Measurements from ENCODE around the gene CDKAL1.

GRCh38 chr6:20851795-20852194 lies 317.5 kb downstream of the CDKAL1 start:
- TF ChIP-seq, protein P1, sequence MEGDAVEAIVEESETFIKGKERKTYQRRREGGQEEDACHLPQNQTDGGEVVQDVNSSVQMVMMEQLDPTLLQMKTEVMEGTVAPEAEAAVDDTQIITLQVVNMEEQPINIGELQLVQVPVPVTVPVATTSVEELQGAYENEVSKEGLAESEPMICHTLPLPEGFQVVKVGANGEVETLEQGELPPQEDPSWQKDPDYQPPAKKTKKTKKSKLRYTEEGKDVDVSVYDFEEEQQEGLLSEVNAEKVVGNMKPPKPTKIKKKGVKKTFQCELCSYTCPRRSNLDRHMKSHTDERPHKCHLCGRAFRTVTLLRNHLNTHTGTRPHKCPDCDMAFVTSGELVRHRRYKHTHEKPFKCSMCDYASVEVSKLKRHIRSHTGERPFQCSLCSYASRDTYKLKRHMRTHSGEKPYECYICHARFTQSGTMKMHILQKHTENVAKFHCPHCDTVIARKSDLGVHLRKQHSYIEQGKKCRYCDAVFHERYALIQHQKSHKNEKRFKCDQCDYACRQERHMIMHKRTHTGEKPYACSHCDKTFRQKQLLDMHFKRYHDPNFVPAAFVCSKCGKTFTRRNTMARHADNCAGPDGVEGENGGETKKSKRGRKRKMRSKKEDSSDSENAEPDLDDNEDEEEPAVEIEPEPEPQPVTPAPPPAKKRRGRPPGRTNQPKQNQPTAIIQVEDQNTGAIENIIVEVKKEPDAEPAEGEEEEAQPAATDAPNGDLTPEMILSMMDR (IDR thresholded peaks at IDR 0.05; ENCODE audit: low read length): no peak
- TF ChIP-seq EZH2 (optimal IDR thresholded peaks at IDR 0.05; ENCODE audit: low read depth, low read length): no peak
- no peak for TF ChIP-seq EZH2phosphoT487 (IDR thresholded peaks at IDR 0.05; ENCODE audit: low read length)
